ENCODE measurements around the gene EDN2. TPM values are rescaled to one million over a fixed set of nuclear protein-coding genes. Genes with fewer than 3 reads are reported as not detected.
A peak's percentile ranks its signal among the peaks of the same experiment; 100 is the strongest.

EDN2 gene
- polyA plus RNA-seq, 4 donors, result 1.0 to 22.8 (median 9.5) TPM

- H3K36me3 ChIP-seq (ENCODE audit: control insufficient read depth in 3 of 3, insufficient read depth in 2 of 3, low read depth in 1 of 3, low read length in 3 of 3), result no peaks in the 10 kb centered on the region
- H3K27me3 ChIP-seq (ENCODE audit: control insufficient read depth in 3 of 3, insufficient read depth in 3 of 3, low read length in 3 of 3), result no peaks in the 10 kb centered on the region
- peak overlapping the region; percentile 19 to 72 (median 50) for H3K27ac ChIP-seq (ENCODE audit: low read depth in 1 of 3, low read length in 2 of 3)
- no peak for FAIRE-seq
- H3K9me3 ChIP-seq (ENCODE audit: control insufficient read depth in 2 of 2, insufficient read depth in 1 of 2, low read depth in 1 of 2, low read length in 1 of 2), result peaks cover 0 to 2% of the 10 kb centered on the region in 2 donors
- peak; percentile 82 to 96 for DNase-seq
- 31 to 48% (median 36%) methylated on average over 4 of the region's 4 CpGs for WGBS, 3 donors
- peaks cover 0 to 48% (median 2%) of the 10 kb centered on the region in 3 donors for H3K4me1 ChIP-seq (ENCODE audit: control insufficient read depth in 3 of 3, insufficient read depth in 2 of 3, low read depth in 1 of 3, low read length in 2 of 3)
- H3K4me3 ChIP-seq (ENCODE audit: low read depth in 1 of 3, low read length in 3 of 3), result no peak overlapping the region
These were observed 22.4 kb downstream of the EDN2 start for GRCh38 chr1:41461790-41462679.

- Histone ChIP-seq H3K4me1 (ENCODE audit: control insufficient read depth in 3 of 3, insufficient read depth in 2 of 3, low read depth in 1 of 3, low read length in 2 of 3) (peaks cover 0 to 49% (median 13%) of the 10 kb centered on the region in 3 donors), H3K27ac (ENCODE audit: low read depth in 1 of 3, low read length in 2 of 3) (no peak overlapping the region), H3K36me3 (ENCODE audit: control insufficient read depth in 3 of 3, insufficient read depth in 2 of 3, low read depth in 1 of 3, low read length in 3 of 3) (no peaks in the 10 kb centered on the region), H3K9me3 (ENCODE audit: control insufficient read depth in 2 of 2, insufficient read depth in 1 of 2, low read depth in 1 of 2, low read length in 1 of 2) (no peaks in the 10 kb centered on the region), H3K27me3 (ENCODE audit: control insufficient read depth in 3 of 3, insufficient read depth in 3 of 3, low read length in 3 of 3) (no peaks in the 10 kb centered on the region), H3K4me3 (ENCODE audit: low read depth in 1 of 3, low read length in 3 of 3) (no peak overlapping the region)
- WGBS, 3 donors, result 76 to 80% (median 78%) methylated on average over 10 of the region's 10 CpGs
- no peak for FAIRE-seq
- DNase-seq, result no peak
These were observed 27.5 kb downstream of the EDN2 start for GRCh38 chr1:41456847-41457540.

GRCh38 chr1:41455479-41456332 is 28.8 kb downstream of the EDN2 start:
- no peak for DNase-seq
- no peak for FAIRE-seq
- peaks cover 0 to 43% (median 15%) of the 10 kb centered on the region in 3 donors for H3K4me1 ChIP-seq (ENCODE audit: control insufficient read depth in 3 of 3, insufficient read depth in 2 of 3, low read depth in 1 of 3, low read length in 2 of 3)

GRCh38 chr1:41454406-41454805 is 30.1 kb downstream of the EDN2 start:
- 30 to 49% (median 37%) methylated on average over 4 to 6 of the region's 6 CpGs for WGBS, 3 donors
- peak overlapping the region in 1 of 3 donors; percentile 77 for H3K27ac ChIP-seq (ENCODE audit: low read depth in 1 of 3, low read length in 2 of 3)
- no peaks in the 10 kb centered on the region for H3K27me3 ChIP-seq (ENCODE audit: control insufficient read depth in 3 of 3, insufficient read depth in 3 of 3, low read length in 3 of 3)
- no peak overlapping the region for H3K4me3 ChIP-seq (ENCODE audit: low read depth in 1 of 3, low read length in 3 of 3)
- FAIRE-seq (no peak), DNase-seq (peak; percentile 48 to 84)
- H3K36me3 ChIP-seq (ENCODE audit: control insufficient read depth in 3 of 3, insufficient read depth in 2 of 3, low read depth in 1 of 3, low read length in 3 of 3), result no peaks in the 10 kb centered on the region
- no peaks in the 10 kb centered on the region for H3K9me3 ChIP-seq (ENCODE audit: control insufficient read depth in 2 of 2, insufficient read depth in 1 of 2, low read depth in 1 of 2, low read length in 1 of 2)
- peaks cover 0 to 47% (median 15%) of the 10 kb centered on the region in 3 donors for H3K4me1 ChIP-seq (ENCODE audit: control insufficient read depth in 3 of 3, insufficient read depth in 2 of 3, low read depth in 1 of 3, low read length in 2 of 3)

More at GRCh38 chr1:41455479-41456332, 28.8 kb downstream of the EDN2 start:
- no peaks in the 10 kb centered on the region for H3K27me3 ChIP-seq (ENCODE audit: control insufficient read depth in 3 of 3, insufficient read depth in 3 of 3, low read length in 3 of 3)
- no peaks in the 10 kb centered on the region for H3K36me3 ChIP-seq (ENCODE audit: control insufficient read depth in 3 of 3, insufficient read depth in 2 of 3, low read depth in 1 of 3, low read length in 3 of 3)
- no peak overlapping the region for H3K4me3 ChIP-seq (ENCODE audit: low read depth in 1 of 3, low read length in 3 of 3)
- WGBS, 3 donors, result 73 to 80% (median 79%) methylated on average over 8 of the region's 8 CpGs
- no peaks in the 10 kb centered on the region for H3K9me3 ChIP-seq (ENCODE audit: control insufficient read depth in 2 of 2, insufficient read depth in 1 of 2, low read depth in 1 of 2, low read length in 1 of 2)
- no peak overlapping the region for H3K27ac ChIP-seq (ENCODE audit: low read depth in 1 of 3, low read length in 2 of 3)

GRCh38 chr1:41452704-41453290 is 31.7 kb downstream of the EDN2 start:
- Histone ChIP-seq H3K27me3 (ENCODE audit: control insufficient read depth in 3 of 3, insufficient read depth in 3 of 3, low read length in 3 of 3) (no peaks in the 10 kb centered on the region), H3K4me3 (ENCODE audit: low read depth in 1 of 3, low read length in 3 of 3) (no peak overlapping the region), H3K9me3 (ENCODE audit: control insufficient read depth in 2 of 2, insufficient read depth in 1 of 2, low read depth in 1 of 2, low read length in 1 of 2) (no peaks in the 10 kb centered on the region), H3K4me1 (ENCODE audit: control insufficient read depth in 3 of 3, insufficient read depth in 2 of 3, low read depth in 1 of 3, low read length in 2 of 3) (peaks cover 0 to 52% (median 15%) of the 10 kb centered on the region in 3 donors), H3K27ac (ENCODE audit: low read depth in 1 of 3, low read length in 2 of 3) (peak overlapping the region in 1 of 3 donors; percentile 63), H3K36me3 (ENCODE audit: control insufficient read depth in 3 of 3, insufficient read depth in 2 of 3, low read depth in 1 of 3, low read length in 3 of 3) (no peaks in the 10 kb centered on the region)
- DNase-seq (peak; percentile 51 to 90), FAIRE-seq (no peak)
- 29 to 70% (median 39%) methylated on average over 11 of the region's 11 CpGs for WGBS, 3 donors

- no peak for DNase-seq
- WGBS, 3 donors, result 75 to 85% (median 76%) methylated on average over 9 of the region's 9 CpGs
- Histone ChIP-seq H3K9me3 (ENCODE audit: control insufficient read depth in 2 of 2, insufficient read depth in 1 of 2, low read depth in 1 of 2, low read length in 1 of 2) (no peaks in the 10 kb centered on the region), H3K4me3 (ENCODE audit: low read depth in 1 of 3, low read length in 3 of 3) (no peak overlapping the region), H3K27me3 (ENCODE audit: control insufficient read depth in 3 of 3, insufficient read depth in 3 of 3, low read length in 3 of 3) (no peaks in the 10 kb centered on the region), H3K27ac (ENCODE audit: low read depth in 1 of 3, low read length in 2 of 3) (no peak overlapping the region), H3K4me1 (ENCODE audit: control insufficient read depth in 3 of 3, insufficient read depth in 2 of 3, low read depth in 1 of 3, low read length in 2 of 3) (peaks cover 0 to 44% (median 15%) of the 10 kb centered on the region in 3 donors), H3K36me3 (ENCODE audit: control insufficient read depth in 3 of 3, insufficient read depth in 2 of 3, low read depth in 1 of 3, low read length in 3 of 3) (no peaks in the 10 kb centered on the region)
- no peak for FAIRE-seq
These were observed 33.7 kb downstream of the EDN2 start for GRCh38 chr1:41450747-41451285.

- H3K27ac ChIP-seq (ENCODE audit: low read depth in 1 of 3, low read length in 2 of 3), result no peak overlapping the region
- no peaks in the 10 kb centered on the region for H3K27me3 ChIP-seq (ENCODE audit: control insufficient read depth in 3 of 3, insufficient read depth in 3 of 3, low read length in 3 of 3)
- FAIRE-seq (no peak), DNase-seq (no peak)
- peaks cover 0 to 7% of the 10 kb centered on the region in 2 donors for H3K9me3 ChIP-seq (ENCODE audit: control insufficient read depth in 2 of 2, insufficient read depth in 1 of 2, low read depth in 1 of 2, low read length in 1 of 2)
- 58 to 76% (median 73%) methylated on average over 10 of the region's 10 CpGs for WGBS, 3 donors
- H3K36me3 ChIP-seq (ENCODE audit: control insufficient read depth in 3 of 3, insufficient read depth in 2 of 3, low read depth in 1 of 3, low read length in 3 of 3), result no peaks in the 10 kb centered on the region
- peaks cover 0 to 36% (median 13%) of the 10 kb centered on the region in 3 donors for H3K4me1 ChIP-seq (ENCODE audit: control insufficient read depth in 3 of 3, insufficient read depth in 2 of 3, low read depth in 1 of 3, low read length in 2 of 3)
- H3K4me3 ChIP-seq (ENCODE audit: low read depth in 1 of 3, low read length in 3 of 3), result no peak overlapping the region
These were observed 35.1 kb downstream of the EDN2 start for GRCh38 chr1:41449326-41449921.
